GM12878 (cell line): Measurements from ENCODE around the gene RAB29. TPM values are rescaled to one million over a fixed set of nuclear protein-coding genes. Genes with fewer than 3 reads are reported as not detected.

Experiments
- ASH2L ChIP-seq: fragments of 300-600, 200-600 bp; sonication (generic); IDR thresholded peaks from 2 replicates; pipeline ENCODE4 v1.6.1; 2017; ENCODE audit warnings: low read depth, mild to moderate bottlenecking, borderline replicate concordance
- CEBPB ChIP-seq, 2 experiments: fragments of 150-350 bp in 1 of 2; IDR thresholded peaks; 2 replicates each; pipeline ENCODE4 v1.6.1; 2012 to 2014; ENCODE audit warnings: low read depth in 2 of 2, low read length in 2 of 2, borderline replicate concordance in 1 of 2, inconsistent platforms in 1 of 2
- FOXM1 ChIP-seq: IDR thresholded peaks from 2 replicates; pipeline ENCODE4 v1.6.1; 2012; ENCODE audit warnings: low read depth, mild to moderate bottlenecking, inconsistent platforms, low read length, moderate library complexity
- LARP7 ChIP-seq: fragments of 450-650 bp; IDR thresholded peaks from 2 replicates; pipeline ENCODE4 v1.6.1; 2017; ENCODE audit warnings: mild to moderate bottlenecking
- USF1 ChIP-seq: IDR thresholded peaks from 2 replicates; pipeline ENCODE4 v1.6.1; 2011; ENCODE audit warnings: borderline replicate concordance, low read depth, mild to moderate bottlenecking, moderate library complexity, mixed read lengths, low read length; ENCODE audit not compliant: insufficient read depth; ENCODE audit errors: extremely low read length
- ZNF217 ChIP-seq: fragments of 450-650 bp; IDR thresholded peaks from 2 replicates; pipeline ENCODE4 v1.6.1; 2017; ENCODE audit warnings: antibody characterized with exemption, mild to moderate bottlenecking
- ZNF622 ChIP-seq: fragments of 450-650 bp; IDR thresholded peaks from 2 replicates; pipeline ENCODE4 v1.6.1; 2017; ENCODE audit warnings: mild to moderate bottlenecking, inconsistent platforms
- ZSCAN29 ChIP-seq: fragments of 450-650 bp; IDR thresholded peaks from 2 replicates; pipeline ENCODE4 v1.6.1; 2017; ENCODE audit warnings: mild to moderate bottlenecking, moderate library complexity
- ZZZ3 ChIP-seq: IDR thresholded peaks from 2 replicates; pipeline ENCODE4 v1.6.1; 2011; ENCODE audit warnings: low read depth; ENCODE audit not compliant: control insufficient read depth, insufficient read length
- polyA plus RNA-seq, 11 experiments: library from polyadenylated mRNA; depleted of rRNA in 4 of 11; unstranded in 6 of 11; stranded (reverse) in 5 of 11; fragments of >200 nt; fragmentation: Nextera tagmentation in 4 of 11; fragmentation: Illumina TruSeq in 1 of 11; extraction: Ambion mirVana in 4 of 11; extraction: Trizol in 1 of 11; gene quantifications; 1 replicate in 1 of 11; 2 replicates in 10 of 11; pipeline versions ENCODE4 v1.2.1 to v1.2.3, GENCODE V29; 2011 to 2016; ENCODE audit warnings: inconsistent platforms in 2 of 11, missing spikeins in 2 of 11, low read depth in 1 of 11
- total RNA-seq, 4 experiments: library from RNA; depleted of rRNA in 3 of 4; stranded (reverse); fragments of >200 nt in 3 of 4; fragmentation: Illumina TruSeq in 1 of 4; extraction: Trizol in 1 of 4; gene quantifications; 2 replicates each; pipeline versions ENCODE4 v1.2.1 to v1.2.3, GENCODE V29; 2013 to 2021
- TF ChIP-seq, protein P1 (sequence below): IDR thresholded peaks from 2 replicates; pipeline ENCODE4 v1.6.1; 2012; ENCODE audit warnings: low read length, inconsistent platforms
- TF ChIP-seq, protein P2 (sequence below): IDR thresholded peaks from 2 replicates; pipeline ENCODE4 v1.6.1; 2012; ENCODE audit warnings: improper control_type of control experiment, low read depth, low read length; ENCODE audit not compliant: insufficient replicate concordance
- TF ChIP-seq, protein P3 (sequence below): IDR thresholded peaks from 2 replicates; pipeline ENCODE4 v1.6.1; 2011; ENCODE audit warnings: low read depth, mild to moderate bottlenecking, low read length, moderate library complexity, borderline replicate concordance; ENCODE audit errors: extremely low read depth

RAB29 gene
- total and polyA plus RNA-seq, 10 of the 15 experiments (the other 5 are each of a cell fraction or from before 2014, with no cell fraction given), result 11.7 to 74.5 (median 15.0) TPM

DNA sequence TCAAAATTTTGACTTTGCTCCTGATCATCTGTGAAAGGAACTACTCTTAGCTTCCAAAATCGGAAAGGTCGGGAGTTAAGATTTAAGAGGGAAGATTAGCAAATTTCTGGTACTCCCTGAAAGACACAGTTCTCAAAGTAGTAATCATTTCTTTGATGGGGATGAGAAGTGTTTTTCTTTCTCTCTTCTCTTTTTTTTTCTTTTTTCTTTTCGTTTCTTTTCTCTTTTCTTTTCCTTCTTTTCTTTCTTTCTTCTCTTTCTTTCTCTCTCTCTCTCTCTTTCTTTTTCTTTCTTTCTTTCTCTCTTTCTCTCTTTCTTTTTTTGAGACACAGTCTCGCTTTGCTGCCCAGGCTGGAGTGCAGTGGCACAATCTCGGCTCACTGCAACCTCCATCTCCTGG is 5.1 kb upstream of the RAB29 start (continued):
- TF ChIP-seq ZSCAN29 (no peak), ZNF217 (no peak), FOXM1 (no peak), ZZZ3 (no peak), ZNF622 (no peak), ASH2L (no peak), LARP7 (no peak), USF1 (no peak), CEBPB (IDR thresholded peaks at IDR 0.05; ENCODE audit: borderline replicate concordance in 1 of 2, low read depth in 2 of 2, low read length in 2 of 2) (no peak)
- TF ChIP-seq, protein P1, sequence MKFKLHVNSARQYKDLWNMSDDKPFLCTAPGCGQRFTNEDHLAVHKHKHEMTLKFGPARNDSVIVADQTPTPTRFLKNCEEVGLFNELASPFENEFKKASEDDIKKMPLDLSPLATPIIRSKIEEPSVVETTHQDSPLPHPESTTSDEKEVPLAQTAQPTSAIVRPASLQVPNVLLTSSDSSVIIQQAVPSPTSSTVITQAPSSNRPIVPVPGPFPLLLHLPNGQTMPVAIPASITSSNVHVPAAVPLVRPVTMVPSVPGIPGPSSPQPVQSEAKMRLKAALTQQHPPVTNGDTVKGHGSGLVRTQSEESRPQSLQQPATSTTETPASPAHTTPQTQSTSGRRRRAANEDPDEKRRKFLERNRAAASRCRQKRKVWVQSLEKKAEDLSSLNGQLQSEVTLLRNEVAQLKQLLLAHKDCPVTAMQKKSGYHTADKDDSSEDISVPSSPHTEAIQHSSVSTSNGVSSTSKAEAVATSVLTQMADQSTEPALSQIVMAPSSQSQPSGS, result no peak
- TF ChIP-seq, protein P2, sequence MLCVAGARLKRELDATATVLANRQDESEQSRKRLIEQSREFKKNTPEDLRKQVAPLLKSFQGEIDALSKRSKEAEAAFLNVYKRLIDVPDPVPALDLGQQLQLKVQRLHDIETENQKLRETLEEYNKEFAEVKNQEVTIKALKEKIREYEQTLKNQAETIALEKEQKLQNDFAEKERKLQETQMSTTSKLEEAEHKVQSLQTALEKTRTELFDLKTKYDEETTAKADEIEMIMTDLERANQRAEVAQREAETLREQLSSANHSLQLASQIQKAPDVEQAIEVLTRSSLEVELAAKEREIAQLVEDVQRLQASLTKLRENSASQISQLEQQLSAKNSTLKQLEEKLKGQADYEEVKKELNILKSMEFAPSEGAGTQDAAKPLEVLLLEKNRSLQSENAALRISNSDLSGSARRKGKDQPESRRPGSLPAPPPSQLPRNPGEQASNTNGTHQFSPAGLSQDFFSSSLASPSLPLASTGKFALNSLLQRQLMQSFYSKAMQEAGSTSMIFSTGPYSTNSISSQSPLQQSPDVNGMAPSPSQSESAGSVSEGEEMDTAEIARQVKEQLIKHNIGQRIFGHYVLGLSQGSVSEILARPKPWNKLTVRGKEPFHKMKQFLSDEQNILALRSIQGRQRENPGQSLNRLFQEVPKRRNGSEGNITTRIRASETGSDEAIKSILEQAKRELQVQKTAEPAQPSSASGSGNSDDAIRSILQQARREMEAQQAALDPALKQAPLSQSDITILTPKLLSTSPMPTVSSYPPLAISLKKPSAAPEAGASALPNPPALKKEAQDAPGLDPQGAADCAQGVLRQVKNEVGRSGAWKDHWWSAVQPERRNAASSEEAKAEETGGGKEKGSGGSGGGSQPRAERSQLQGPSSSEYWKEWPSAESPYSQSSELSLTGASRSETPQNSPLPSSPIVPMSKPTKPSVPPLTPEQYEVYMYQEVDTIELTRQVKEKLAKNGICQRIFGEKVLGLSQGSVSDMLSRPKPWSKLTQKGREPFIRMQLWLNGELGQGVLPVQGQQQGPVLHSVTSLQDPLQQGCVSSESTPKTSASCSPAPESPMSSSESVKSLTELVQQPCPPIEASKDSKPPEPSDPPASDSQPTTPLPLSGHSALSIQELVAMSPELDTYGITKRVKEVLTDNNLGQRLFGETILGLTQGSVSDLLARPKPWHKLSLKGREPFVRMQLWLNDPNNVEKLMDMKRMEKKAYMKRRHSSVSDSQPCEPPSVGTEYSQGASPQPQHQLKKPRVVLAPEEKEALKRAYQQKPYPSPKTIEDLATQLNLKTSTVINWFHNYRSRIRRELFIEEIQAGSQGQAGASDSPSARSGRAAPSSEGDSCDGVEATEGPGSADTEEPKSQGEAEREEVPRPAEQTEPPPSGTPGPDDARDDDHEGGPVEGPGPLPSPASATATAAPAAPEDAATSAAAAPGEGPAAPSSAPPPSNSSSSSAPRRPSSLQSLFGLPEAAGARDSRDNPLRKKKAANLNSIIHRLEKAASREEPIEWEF, result no peak
- TF ChIP-seq, protein P3, sequence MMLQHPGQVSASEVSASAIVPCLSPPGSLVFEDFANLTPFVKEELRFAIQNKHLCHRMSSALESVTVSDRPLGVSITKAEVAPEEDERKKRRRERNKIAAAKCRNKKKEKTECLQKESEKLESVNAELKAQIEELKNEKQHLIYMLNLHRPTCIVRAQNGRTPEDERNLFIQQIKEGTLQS, result no peak
